Upper lobe of left lung (tissue), 6 donors: ENCODE measurements around the gene CYP2W1. TPM values are rescaled to one million over a fixed set of nuclear protein-coding genes. Genes with fewer than 3 reads are reported as not detected.

Source experiments
- ATAC-seq, 2 donors: fragments of 200-7000 bp; cut with Tn5 transposase; one replicate each; pipeline ENCODE4 v1.9.1; 2022; ENCODE audit warnings: mild to moderate bottlenecking in 2 of 2, moderate library complexity in 2 of 2; ENCODE audit not compliant: low FRiP score in 2 of 2
- DNase-seq, 2 donors: peaks; one replicate each; pipeline ENCODE4 v3.0.0-alpha.2; 2019 to 2020
- H3K27ac ChIP-seq, 4 donors: fragments of 200-600 bp; sonication (generic); one replicate each; pipeline ENCODE4 v1.5.1; 2016 to 2019
- H3K27me3 ChIP-seq, 4 donors: fragments of 200-600 bp; sonication (generic); one replicate each; pipeline ENCODE4 v1.5.1; 2017 to 2019
- H3K36me3 ChIP-seq, 4 donors: fragments of 200-600 bp; sonication (generic); one replicate each; pipeline ENCODE4 v1.5.1; 2016 to 2019
- H3K4me1 ChIP-seq, 4 donors: fragments of 200-600 bp; sonication (generic); one replicate each; pipeline ENCODE4 v1.5.1; 2018 to 2019
- H3K4me3 ChIP-seq, 4 donors: fragments of 200-600 bp; sonication (generic); one replicate each; pipeline ENCODE4 v1.5.1; 2017 to 2019; ENCODE audit warnings: mild to moderate bottlenecking in 2 of 4, moderate library complexity in 1 of 4
- H3K9me3 ChIP-seq, 4 donors: fragments of 200-600 bp; sonication (generic); one replicate each; pipeline ENCODE4 v1.5.1; 2018 to 2019
- EP300 ChIP-seq, 4 donors: sonication (generic); formaldehyde crosslinking; IDR thresholded peaks; one replicate each; pipeline ENCODE4 v1.5.1; 2017; ENCODE audit warnings: antibody characterized with exemption in 4 of 4, control low read depth in 2 of 4
- POLR2A ChIP-seq, 4 donors: fragments of 450-650 bp; IDR thresholded peaks; one replicate each; pipeline ENCODE4 v1.5.1; 2016 to 2017; ENCODE audit warnings: antibody characterized with exemption in 4 of 4, mild to moderate bottlenecking in 2 of 4
- POLR2AphosphoS5 ChIP-seq, 2 donors: sonication (generic); formaldehyde crosslinking; IDR thresholded peaks; one replicate each; pipeline ENCODE4 v1.5.1; 2017; ENCODE audit warnings: antibody characterized with exemption in 2 of 2
- WGBS, 2 donors: methylation state at CpG; one replicate each; pipeline ENCODE4 v1.1.5; 2017 to 2018; 5-methylcytosine and 5-hydroxymethylcytosine counted together
- total RNA-seq, 6 donors: library from RNA; depleted of rRNA in 4 of 6; stranded (reverse); fragments of >200 nt in 4 of 6; gene quantifications; one replicate each; pipeline versions ENCODE4 v1.1.0 to v1.2.1, GENCODE V29; 2016 to 2021
- TF ChIP-seq, protein P1 (sequence below), 6 experiments: fragments of 450-650 bp in 4 of 6; fragments of 200-600 bp in 2 of 6; sonication (generic) in 2 of 6; IDR thresholded peaks; one replicate each; pipeline ENCODE4 v1.5.1; 2016 to 2019; ENCODE audit warnings: antibody characterized with exemption in 6 of 6
- donor health status: DM: no; HTN: no; CAD: no; lungs with moderate emphysema.
- donor health status: DM: no; HTN: yes; CAD: no; lungs with severe emphysema.

The CYP2W1 gene
- total RNA-seq, 6 donors from 2014 or later: not detected

DNA sequence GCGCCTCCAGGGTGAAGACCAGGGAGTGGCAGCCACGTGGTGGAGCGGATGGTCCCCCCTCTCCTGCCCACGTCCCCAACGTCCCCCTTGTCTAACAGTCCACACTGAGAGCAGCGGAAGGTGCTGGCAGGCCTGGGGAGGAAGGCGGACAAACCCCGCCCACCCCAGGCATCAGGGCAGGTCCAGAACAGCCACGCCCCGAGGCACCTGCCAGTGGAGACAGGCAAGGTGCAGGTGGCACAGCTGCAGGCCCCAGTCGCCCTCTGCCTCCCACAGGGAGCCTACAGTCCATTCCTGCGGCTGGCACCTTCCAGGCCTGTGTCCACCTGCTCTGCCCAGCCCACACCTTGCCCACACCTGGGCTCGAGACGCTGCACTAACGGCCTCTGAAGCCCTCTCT is 24.9 kb downstream of the CYP2W1 start:
- peaks cover 0 to 32% (median 20%) of the 10 kb centered on the region in 4 donors for H3K36me3 ChIP-seq

DNA sequence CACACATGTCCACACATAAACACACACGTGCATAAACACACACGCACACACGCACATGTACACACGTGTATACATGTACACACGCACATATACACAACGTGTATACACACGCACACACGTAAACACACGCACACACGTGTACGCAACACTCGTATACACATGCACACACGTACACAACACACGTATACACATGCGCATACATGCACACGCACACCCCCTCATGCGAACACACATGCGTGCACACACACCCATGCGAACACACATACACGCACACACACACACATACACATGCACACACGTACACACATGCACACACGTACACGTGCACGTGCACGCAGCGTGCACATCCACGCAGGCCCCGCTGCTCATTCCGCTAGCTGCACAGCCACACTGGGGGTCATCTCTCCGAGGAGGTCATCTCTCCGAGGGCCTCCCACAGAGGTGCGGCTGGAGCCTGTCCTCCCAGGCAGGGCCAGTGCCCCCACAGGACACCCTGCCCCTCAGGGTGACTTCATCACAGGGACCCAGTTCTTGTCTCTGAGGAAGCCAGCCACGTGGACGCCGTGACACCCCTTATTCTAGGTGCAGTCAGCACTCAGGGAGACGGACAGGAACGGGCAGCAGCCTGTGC is 25.9 kb downstream of the CYP2W1 start:
- H3K4me1 ChIP-seq: peaks cover 0 to 5% (median 0%) of the 10 kb centered on the region in 4 donors

More for the DNA sequence above, 24.9 kb downstream of the CYP2W1 start:
- no peaks in the 10 kb centered on the region for H3K27me3 ChIP-seq
- no peak overlapping the region for H3K4me3 ChIP-seq
- H3K4me1 ChIP-seq: peaks cover 0 to 5% (median 0%) of the 10 kb centered on the region in 4 donors
- DNase-seq (no peak), ATAC-seq (no peak)
- no peaks in the 10 kb centered on the region for H3K9me3 ChIP-seq
- TF ChIP-seq EP300 (IDR thresholded peaks at IDR 0.05): no peak
- no peak for TF ChIP-seq POLR2A (IDR thresholded peaks at IDR 0.05)
- no peak for TF ChIP-seq POLR2AphosphoS5 (IDR thresholded peaks at IDR 0.05)
- TF ChIP-seq, protein P1, sequence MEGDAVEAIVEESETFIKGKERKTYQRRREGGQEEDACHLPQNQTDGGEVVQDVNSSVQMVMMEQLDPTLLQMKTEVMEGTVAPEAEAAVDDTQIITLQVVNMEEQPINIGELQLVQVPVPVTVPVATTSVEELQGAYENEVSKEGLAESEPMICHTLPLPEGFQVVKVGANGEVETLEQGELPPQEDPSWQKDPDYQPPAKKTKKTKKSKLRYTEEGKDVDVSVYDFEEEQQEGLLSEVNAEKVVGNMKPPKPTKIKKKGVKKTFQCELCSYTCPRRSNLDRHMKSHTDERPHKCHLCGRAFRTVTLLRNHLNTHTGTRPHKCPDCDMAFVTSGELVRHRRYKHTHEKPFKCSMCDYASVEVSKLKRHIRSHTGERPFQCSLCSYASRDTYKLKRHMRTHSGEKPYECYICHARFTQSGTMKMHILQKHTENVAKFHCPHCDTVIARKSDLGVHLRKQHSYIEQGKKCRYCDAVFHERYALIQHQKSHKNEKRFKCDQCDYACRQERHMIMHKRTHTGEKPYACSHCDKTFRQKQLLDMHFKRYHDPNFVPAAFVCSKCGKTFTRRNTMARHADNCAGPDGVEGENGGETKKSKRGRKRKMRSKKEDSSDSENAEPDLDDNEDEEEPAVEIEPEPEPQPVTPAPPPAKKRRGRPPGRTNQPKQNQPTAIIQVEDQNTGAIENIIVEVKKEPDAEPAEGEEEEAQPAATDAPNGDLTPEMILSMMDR (IDR thresholded peaks at IDR 0.05): no peak
- WGBS, 2 donors: 88 to 94% methylated on average over 9 to 14 of the region's 15 CpGs
- H3K27ac ChIP-seq: no peak overlapping the region

DNA sequence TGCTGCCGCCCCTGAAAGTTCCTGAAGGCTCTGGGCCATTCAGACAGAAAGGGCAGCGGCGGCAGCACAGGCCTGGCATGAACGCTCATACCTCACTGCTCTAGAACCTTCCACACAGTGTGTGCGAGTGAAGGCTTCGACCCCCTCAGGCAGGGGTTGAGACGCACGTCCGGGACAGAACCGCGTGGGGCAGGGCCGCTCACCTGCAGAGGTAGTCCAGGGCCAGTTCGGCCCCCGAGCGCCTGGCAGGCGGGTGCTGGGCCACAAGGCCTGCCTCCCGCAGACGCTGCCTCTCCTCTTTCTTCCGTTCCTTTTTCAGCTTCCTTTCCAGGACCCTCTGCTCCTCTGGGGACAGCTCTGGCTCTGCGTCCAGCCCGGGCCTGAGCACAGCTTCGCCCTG is 26.8 kb downstream of the CYP2W1 start:
- Histone ChIP-seq H3K9me3 (no peaks in the 10 kb centered on the region), H3K27ac (no peak overlapping the region), H3K36me3 (peaks cover 0 to 32% (median 17%) of the 10 kb centered on the region in 4 donors), H3K4me3 (no peak overlapping the region), H3K4me1 (peaks cover 0 to 5% (median 0%) of the 10 kb centered on the region in 4 donors), H3K27me3 (no peaks in the 10 kb centered on the region)
- ATAC-seq (no peak), DNase-seq (peak in 1 of 2 donors; percentile 75)
- TF ChIP-seq, protein P1 (IDR thresholded peaks at IDR 0.05): no peak
- TF ChIP-seq POLR2AphosphoS5 (IDR thresholded peaks at IDR 0.05) (no peak), EP300 (IDR thresholded peaks at IDR 0.05) (no peak), POLR2A (IDR thresholded peaks at IDR 0.05) (no peak)
- WGBS, 2 donors: 95 to 100% methylated on average over 16 to 22 of the region's 22 CpGs

More for the DNA sequence above, 25.9 kb downstream of the CYP2W1 start:
- Histone ChIP-seq H3K9me3 (no peaks in the 10 kb centered on the region), H3K36me3 (peaks cover 0 to 32% (median 19%) of the 10 kb centered on the region in 4 donors), H3K4me3 (no peak overlapping the region), H3K27me3 (no peaks in the 10 kb centered on the region), H3K27ac (no peak overlapping the region)
- TF ChIP-seq EP300 (IDR thresholded peaks at IDR 0.05) (no peak), POLR2AphosphoS5 (IDR thresholded peaks at IDR 0.05) (no peak), POLR2A (IDR thresholded peaks at IDR 0.05) (no peak)
- TF ChIP-seq, protein P1 (IDR thresholded peaks at IDR 0.05): no peak
- no peak for DNase-seq
- ATAC-seq: no peak
- 94 to 95% methylated on average over 32 to 37 of the region's 37 CpGs for WGBS, 2 donors

DNA sequence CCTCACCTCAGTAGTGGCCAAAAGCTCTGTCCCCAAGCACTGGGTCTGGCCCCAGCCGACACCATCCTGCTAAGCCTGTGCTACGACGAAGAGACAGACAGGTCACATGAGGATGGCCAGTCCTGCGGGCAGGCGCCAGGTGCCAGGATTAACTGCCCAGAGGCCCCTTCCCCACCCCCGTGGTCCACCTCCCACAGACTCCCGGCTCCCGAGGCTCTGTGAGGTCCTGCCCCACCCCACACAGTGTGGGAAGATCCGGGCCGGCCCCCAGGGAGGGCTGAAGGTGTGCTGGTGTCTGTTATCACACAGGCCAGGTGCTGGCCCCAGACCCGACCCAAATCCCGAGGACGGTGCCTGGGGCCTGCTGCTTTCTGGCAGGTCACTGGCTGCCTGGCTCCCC is 27.2 kb downstream of the CYP2W1 start:
- no peak for DNase-seq
- no peak for ATAC-seq
- H3K9me3 ChIP-seq: no peaks in the 10 kb centered on the region
- H3K4me1 ChIP-seq: peaks cover 0 to 5% (median 0%) of the 10 kb centered on the region in 4 donors
- WGBS, 2 donors: 90 to 98% methylated on average over 2 to 8 of the region's 13 CpGs
- H3K4me3 ChIP-seq: no peak overlapping the region
- no peak for TF ChIP-seq EP300 (IDR thresholded peaks at IDR 0.05)
- no peak for TF ChIP-seq POLR2A (IDR thresholded peaks at IDR 0.05)
- no peak for TF ChIP-seq POLR2AphosphoS5 (IDR thresholded peaks at IDR 0.05)
- TF ChIP-seq, protein P1 (IDR thresholded peaks at IDR 0.05): no peak
- no peak overlapping the region for H3K27ac ChIP-seq
- H3K27me3 ChIP-seq: no peaks in the 10 kb centered on the region
- H3K36me3 ChIP-seq: peaks cover 0 to 32% (median 17%) of the 10 kb centered on the region in 4 donors
